DMS79 treated with DMSO at 0.1 percent for 48 hours (cell line): ENCODE measurements around the gene DYRK3.

Experiments
- DNase-seq: peaks from one replicate; lab custom pipeline; 2025; lab: John Stamatoyannopoulos, UW

DYRK3 gene

DNA sequence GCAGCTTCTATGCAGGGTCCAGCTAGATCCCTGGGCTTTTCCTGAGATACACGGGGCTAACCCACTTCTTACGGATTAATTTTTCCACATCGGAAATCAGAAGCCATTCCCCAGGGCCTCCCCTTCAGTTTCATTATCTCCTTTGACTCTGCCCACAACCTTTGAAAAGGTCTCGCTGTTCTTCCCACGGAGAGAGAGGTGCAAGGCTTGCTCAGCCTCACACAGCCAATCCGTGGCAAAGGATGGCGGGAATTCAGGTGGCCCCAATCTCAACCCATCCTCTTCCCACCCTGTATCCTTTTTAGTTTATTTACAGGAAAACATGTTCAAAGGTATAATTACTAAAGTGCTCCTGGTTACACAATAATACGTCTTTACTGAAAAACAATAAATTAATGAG, 48.7 kb downstream of the DYRK3 start:
- DNase-seq = no peak

DNA sequence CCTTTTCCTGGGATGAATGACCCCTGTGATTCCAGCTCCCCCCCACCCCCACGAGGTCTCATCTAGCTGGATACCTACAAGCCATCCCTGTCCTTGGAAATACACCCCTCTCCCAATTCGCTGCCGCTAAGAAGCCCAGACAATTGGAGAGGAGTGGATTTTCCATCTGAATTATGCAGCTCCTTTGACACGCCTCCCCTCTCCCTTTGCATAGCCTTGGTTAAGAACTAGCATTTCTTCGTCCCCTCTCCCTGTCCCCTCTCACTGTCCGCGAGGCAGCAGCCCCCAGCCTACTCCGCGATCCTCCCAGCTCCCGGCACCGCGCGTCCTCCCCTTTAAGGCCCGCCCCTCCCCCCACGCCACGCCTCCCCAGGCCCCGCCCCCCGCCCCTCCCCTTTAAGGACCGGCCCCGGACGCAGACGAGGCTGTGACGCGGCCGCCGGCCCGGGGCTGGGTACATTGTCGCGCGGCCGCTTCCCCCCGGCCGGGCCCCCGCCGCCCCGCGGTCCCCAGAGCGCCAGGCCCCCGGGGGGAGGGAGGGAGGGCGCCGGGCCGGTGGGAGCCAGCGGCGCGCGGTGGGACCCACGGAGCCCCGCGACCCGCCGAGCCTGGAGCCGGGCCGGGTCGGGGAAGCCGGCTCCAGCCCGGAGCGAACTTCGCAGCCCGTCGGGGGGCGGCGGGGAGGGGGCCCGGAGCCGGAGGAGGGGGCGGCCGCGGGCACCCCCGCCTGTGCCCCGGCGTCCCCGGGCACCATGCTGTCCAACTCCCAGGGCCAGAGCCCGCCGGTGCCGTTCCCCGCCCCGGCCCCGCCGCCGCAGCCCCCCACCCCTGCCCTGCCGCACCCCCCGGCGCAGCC, 49.4 kb downstream of the DYRK3 start, which contains the start of gene MAPKAPK2:
Gene MAPKAPK2, plus strand, starts transcription at position 428 of the 856 bp plus-strand sequence. Its CDS starts 325 bp downstream, at position 753.
- peak; percentile 54 for DNase-seq

DNA sequence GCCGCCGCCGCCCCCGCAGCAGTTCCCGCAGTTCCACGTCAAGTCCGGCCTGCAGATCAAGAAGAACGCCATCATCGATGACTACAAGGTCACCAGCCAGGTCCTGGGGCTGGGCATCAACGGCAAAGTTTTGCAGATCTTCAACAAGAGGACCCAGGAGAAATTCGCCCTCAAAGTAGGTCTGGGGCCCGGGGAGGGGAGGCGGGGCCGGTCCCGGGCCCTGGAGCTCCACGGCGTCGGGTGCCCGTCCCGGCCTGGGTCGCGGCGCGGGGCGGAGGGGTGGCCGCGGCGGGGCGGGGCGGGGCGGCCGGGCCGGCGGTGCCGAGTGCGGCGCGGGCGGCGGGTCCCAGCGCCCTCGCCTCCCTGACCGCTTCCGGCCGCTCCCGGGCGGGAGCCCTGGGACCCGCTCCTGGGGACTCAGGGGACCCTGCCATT, 50.0 kb downstream of the DYRK3 start:
- no peak for DNase-seq

- peak; percentile 28 for DNase-seq
Measured at GRCh38 chr1:206685769-206686477, 50.6 kb downstream of the DYRK3 start.

- DNase-seq = no peak
Measured at GRCh38 chr1:206686478-206687249, 51.3 kb downstream of the DYRK3 start.

DNA sequence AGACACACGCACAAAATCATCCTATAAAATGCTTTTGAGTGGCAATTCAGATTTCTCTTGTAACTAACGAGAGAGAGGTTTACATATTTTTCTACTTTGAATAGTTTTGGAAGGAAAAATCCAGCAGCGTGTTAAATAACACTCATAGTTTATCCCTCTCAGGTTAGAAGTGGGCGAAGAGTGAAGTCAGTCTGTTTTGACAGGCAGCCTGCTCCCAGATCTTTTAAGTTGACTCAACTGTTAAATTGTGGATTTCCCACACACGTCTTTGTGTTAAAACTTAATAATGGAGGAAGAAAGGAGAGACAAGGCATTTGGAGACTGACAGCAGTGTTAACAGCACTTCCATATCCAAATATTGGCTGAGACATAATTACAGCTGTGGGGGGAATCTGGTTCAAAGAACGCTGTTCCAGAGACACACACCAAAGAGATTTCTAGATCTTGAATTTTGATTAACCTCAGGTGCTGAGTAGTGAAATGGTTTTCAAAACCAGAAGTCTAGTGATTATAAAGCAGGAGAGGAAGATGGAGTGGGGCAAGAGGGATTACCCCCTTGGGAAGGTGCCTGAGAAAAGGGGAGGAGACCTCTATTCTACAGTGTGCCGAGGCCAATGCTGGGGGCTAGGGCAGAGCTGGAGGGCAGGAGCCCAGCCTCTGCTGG, 52.0 kb downstream of the DYRK3 start:
- no peak for DNase-seq

DNA sequence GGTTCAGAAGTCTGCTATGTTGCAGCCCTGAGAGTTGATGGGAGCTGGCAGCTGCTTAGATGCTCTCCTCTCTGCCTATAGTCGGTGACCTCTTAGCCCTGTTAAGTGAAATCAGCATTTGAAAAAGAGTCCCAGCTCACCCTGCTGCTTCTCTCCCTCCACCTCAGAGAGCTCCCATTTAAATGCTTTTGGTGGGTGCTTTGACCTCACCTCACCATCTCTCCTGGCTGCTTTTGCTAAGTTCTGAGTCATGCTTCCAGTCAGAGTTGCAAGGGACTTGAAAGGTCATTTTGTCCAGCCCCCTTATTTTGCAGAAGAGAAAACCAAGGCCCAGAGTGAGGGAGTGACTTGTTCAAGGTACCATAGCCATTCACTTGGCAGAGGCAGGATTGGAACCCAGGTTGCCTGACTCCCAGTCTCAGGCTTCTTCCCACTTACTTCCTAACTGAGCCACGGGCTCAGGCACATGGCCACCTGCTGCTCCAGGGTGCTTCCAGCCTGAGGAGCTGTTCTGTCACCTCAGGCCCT, 52.6 kb downstream of the DYRK3 start:
- DNase-seq = no peak

DNA sequence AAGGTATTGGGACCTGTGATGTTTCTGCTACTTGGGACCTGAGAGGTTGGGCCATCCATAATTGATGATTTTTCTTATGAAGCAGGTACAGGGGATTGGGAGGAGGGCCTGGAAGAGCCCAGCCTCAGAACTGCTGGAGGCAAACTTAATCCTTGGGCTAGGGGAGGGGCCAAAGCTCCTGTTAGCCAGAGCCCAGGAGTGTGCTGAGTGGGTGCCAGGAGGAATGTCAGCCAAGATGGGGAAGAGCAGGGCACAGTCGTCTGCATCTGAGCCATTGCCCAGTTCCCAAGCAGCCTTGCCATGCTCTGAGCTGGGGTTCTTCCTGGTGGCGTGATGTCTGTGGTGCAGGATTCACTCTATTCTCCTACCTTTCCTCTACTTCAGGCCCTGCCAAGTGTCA, 55.2 kb downstream of the DYRK3 start:
- no peak for DNase-seq

GRCh38 chr1:206691604-206692003, 56.3 kb downstream of the DYRK3 start:
- no peak for DNase-seq

DNA sequence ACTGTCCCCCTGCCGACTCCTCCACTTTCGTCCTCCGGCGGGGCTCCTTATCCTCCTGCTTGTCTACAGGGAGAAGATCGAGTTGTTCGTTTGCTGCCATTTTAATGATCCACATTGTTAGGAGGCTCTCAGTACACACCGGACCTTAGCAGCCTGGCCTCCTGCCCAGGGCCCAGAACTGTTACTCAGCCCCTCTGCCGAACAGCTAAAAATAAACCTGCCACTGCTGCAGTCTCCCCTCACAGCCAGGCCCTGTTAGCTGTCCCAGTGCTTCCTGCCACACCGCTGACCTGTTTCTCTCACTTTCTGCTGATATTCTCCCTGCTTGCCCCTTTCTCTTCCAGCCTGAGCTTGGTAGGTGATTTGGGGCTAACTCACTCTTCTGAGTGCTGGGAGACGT, 57.7 kb downstream of the DYRK3 start:
- DNase-seq = no peak

DNA sequence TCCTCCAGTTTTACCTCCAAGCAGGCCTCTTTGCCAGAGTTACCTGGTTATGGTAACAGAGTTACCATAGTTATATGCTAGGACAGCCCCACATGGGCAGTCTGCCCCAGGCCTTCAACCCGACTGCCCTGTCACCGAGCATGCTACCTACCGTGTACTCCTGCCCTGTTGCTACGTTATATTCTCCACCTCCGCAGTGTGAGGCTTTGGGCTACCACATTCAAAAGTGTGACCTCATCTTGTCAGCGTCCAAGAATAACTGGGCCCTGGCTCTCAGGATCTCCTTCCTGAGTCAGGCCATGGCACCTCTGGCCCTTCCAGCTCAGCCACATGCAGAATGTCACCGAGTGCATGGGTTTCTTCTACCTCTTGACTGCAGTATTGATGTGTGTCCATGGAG, 58.3 kb downstream of the DYRK3 start:
- no peak for DNase-seq

DNA sequence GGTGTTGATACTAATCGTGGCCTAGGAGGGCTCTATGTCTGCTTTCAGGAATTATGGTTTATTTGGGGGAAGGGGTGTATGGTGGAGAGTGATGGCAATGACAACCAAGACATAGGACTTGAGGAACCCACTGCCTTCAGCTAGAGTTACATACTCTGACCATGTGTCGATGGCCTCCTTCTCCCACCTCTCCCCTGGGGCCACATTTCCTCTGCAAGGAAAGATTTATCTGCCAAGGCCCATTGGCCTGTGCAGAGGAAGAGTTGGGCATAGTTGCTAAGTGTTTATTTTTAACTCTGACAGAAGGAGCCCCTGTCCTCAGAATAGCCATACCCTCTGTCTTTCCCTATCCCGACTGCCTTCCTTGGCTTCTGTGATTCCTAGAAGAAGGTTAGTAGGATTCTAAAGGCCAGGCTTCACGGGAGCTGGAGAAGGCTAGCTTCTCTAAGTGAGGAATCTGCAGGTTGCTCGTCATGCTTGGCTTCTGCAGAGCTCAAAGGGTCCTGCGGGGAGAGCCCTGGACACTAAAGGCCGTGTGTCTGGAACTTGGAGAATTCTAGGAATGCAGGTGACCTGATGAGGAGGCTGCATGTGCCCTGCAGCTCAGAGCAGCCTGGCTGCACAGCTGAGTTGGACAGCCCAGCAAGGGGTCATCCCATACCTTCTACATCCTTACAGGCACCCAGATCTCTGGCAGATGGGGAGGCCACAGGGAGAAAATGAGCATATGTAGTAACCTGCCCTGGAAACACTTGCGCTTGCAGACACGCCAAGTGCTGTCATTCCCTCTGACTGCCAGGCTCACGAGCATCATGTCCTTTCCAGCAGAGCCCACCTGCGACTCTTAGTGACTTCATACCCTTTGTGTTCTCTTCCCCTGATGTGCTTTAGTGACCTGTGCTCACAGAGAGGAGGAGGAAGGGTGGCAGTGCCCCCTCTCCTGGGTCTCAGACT, 59.1 kb downstream of the DYRK3 start:
- DNase-seq = no peak

DNA sequence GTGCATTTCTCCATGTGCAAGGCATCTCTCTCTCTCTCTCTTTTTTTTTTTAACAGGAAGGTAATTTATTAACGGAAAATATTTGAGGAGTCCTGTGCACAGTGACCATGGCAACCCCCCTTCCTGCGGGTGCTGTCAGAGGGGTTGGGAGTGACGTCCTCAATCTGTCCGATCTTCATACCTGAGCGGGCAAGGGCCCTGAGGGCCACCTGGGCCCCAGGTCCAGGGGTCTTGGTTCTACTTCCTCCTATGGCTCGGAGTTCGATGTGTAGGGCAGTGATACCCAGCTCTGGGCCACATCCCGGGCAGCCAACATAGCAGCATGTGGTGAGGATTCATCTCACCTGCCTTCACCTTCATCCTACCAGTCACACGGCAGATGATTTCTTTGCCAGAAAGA, 60.4 kb downstream of the DYRK3 start:
- no peak for DNase-seq

DNA sequence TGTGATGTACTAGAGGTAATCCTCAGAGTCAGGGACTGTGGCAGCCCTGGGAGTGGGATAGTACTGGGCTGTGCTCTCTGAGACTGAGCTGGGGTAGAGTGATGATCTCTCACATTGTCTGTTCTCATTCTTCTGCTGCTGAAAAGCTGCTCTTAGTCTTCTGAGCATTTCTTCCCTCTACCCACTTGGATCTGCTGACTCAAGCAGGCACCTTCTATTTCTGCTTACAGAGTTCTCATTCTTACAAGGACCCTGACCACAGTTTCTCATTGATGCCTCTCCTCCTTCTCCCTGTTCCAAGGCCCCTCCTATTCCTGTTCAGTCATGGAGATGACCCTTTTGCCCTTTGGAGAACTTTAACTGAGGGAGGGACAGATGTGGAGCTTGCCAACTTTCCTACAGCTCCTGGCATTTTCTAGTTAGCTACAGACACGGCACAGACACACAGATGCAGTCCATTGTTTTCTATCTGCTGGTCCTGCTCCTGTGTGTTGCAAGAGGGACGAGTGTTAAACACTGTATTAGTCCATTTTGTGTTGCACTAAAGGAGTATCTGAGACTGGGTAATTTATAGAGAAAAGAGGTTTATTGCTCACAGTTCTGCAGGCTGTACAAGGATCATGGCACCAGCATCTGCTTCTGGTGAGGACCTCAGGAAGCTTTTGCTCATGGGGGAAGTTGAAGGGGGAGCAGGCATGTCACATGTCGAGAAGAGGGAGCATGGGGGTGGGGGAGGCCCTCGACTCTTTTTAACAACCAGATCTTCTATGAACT, 61.7 kb downstream of the DYRK3 start:
- DNase-seq = no peak

- DNase-seq = no peak
Measured at GRCh38 chr1:206698011-206698410, 62.7 kb downstream of the DYRK3 start.
